ENCODE data around the gene LRRK1.

GRCh38 chr15:100887211-100887913 is 31.8 kb upstream of the LRRK1 start:
- TF ChIP-seq CTCF (IDR thresholded peaks at IDR 0.05) (no peak), EP300 (IDR thresholded peaks at IDR 0.05) (no peak), POLR2A (IDR thresholded peaks at IDR 0.05) (no peak), POLR2AphosphoS5 (IDR thresholded peaks at IDR 0.05) (no peak)
